ENCODE results near the gene PTH1R. TPM values are rescaled to one million over a fixed set of nuclear protein-coding genes. Genes with fewer than 3 reads are reported as not detected.

PTH1R gene
- total RNA-seq, 1 donor from 2014 or later: 13.0 TPM

DNA sequence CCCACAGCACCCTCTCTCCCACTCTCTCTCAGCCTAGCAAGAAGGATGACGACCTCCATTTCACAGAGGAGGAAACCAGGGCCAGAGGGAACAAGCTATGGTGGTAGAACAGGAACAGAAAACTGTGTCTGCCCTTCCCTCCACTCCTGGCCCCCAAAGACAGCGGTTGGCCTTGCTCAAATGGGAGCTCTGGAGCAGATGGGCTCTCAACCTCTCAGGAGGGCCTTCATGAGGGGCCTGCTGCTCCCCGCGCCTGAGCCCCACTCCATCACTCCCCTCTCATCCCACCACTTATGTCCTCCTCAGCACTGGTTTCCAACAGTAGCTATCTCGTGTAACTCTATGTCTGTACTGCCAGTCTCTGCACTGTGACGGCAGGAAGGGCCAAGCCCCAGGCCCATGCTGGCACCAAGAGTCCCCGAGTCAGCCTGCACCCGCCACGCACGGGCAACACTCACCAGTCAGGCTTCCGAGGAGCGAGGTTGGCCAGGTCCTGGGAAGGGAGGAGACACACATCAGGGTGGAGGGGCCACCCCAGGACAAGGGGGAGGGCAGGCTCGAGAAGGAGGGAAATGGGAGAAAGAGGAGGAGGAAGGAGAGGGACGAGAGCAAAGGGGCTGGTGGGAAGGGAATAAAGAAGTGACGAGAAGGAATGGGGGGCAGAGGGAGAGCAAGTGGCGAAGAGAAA, 45.5 kb downstream of the PTH1R start:
- Histone ChIP-seq H3K27me3 (no peaks in the 10 kb centered on the region), H3K27ac (no peak overlapping the region), H3K36me3 (peaks cover 0 to 72% of the 10 kb centered on the region in 2 donors), H3K4me3 (no peak overlapping the region), H3K4me1 (peaks cover 47% of the 10 kb centered on the region), H3K9me3 (no peaks in the 10 kb centered on the region)
- intact Hi-C loops (cut with DNase I): loop anchor here (10.0 kb wide), 2 partner anchors 82 to 402 kb away; no protein-coding TSS in a partner anchor
- DNase-seq (ENCODE audit: extremely low spot score in 2 of 2): no peak
- TF ChIP-seq POLR2A (IDR thresholded peaks at IDR 0.05) (no peak), POLR2AphosphoS5 (IDR thresholded peaks at IDR 0.05; ENCODE audit: insufficient read depth in 1 of 2, low read depth in 1 of 2) (no peak)
- TF ChIP-seq, protein P1, sequence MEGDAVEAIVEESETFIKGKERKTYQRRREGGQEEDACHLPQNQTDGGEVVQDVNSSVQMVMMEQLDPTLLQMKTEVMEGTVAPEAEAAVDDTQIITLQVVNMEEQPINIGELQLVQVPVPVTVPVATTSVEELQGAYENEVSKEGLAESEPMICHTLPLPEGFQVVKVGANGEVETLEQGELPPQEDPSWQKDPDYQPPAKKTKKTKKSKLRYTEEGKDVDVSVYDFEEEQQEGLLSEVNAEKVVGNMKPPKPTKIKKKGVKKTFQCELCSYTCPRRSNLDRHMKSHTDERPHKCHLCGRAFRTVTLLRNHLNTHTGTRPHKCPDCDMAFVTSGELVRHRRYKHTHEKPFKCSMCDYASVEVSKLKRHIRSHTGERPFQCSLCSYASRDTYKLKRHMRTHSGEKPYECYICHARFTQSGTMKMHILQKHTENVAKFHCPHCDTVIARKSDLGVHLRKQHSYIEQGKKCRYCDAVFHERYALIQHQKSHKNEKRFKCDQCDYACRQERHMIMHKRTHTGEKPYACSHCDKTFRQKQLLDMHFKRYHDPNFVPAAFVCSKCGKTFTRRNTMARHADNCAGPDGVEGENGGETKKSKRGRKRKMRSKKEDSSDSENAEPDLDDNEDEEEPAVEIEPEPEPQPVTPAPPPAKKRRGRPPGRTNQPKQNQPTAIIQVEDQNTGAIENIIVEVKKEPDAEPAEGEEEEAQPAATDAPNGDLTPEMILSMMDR (IDR thresholded peaks at IDR 0.05): no peak

- intact Hi-C loops (cut with DNase I): loop anchor here (10.0 kb wide), 2 partner anchors 81 to 401 kb away; no protein-coding TSS in a partner anchor
- no peak overlapping the region for H3K4me3 ChIP-seq
These were observed 46.2 kb downstream of the PTH1R start for GRCh38 chr3:46923559-46924350.

GRCh38 chr3:46924921-46925584, 47.5 kb downstream of the PTH1R start:
- H3K27ac ChIP-seq: peak overlapping the region; percentile 76
- peaks cover 67% of the 10 kb centered on the region for H3K4me1 ChIP-seq
- intact Hi-C loops (cut with DNase I): loop anchor here (10.0 kb wide), 2 partner anchors 80 to 400 kb away; no protein-coding TSS in a partner anchor
- DNase-seq (ENCODE audit: extremely low spot score in 2 of 2): no peak
- TF ChIP-seq POLR2A (IDR thresholded peaks at IDR 0.05): no peak
- TF ChIP-seq POLR2AphosphoS5 (IDR thresholded peaks at IDR 0.05; ENCODE audit: insufficient read depth in 1 of 2, low read depth in 1 of 2): no peak
- TF ChIP-seq, protein P1 (IDR thresholded peaks at IDR 0.05): no peak
- H3K9me3 ChIP-seq: no peaks in the 10 kb centered on the region
- peaks cover 0 to 56% of the 10 kb centered on the region in 2 donors for H3K36me3 ChIP-seq
- H3K4me3 ChIP-seq: no peak overlapping the region
- H3K27me3 ChIP-seq: no peaks in the 10 kb centered on the region

More at GRCh38 chr3:46923559-46924350, 46.2 kb downstream of the PTH1R start:
- H3K4me1 ChIP-seq: peaks cover 55% of the 10 kb centered on the region
- peaks cover 0 to 65% of the 10 kb centered on the region in 2 donors for H3K36me3 ChIP-seq
- TF ChIP-seq, protein P1 (IDR thresholded peaks at IDR 0.05): peak in 2 of 3 experiments; percentile 5 to 36
- TF ChIP-seq POLR2A (IDR thresholded peaks at IDR 0.05): no peak
- no peaks in the 10 kb centered on the region for H3K27me3 ChIP-seq
- no peak overlapping the region for H3K27ac ChIP-seq
- no peak for DNase-seq (ENCODE audit: extremely low spot score in 2 of 2)
- no peaks in the 10 kb centered on the region for H3K9me3 ChIP-seq

- intact Hi-C loops (cut with DNase I): loop anchor here (10.0 kb wide), 2 partner anchors 79 to 399 kb away; no protein-coding TSS in a partner anchor
- TF ChIP-seq POLR2AphosphoS5 (IDR thresholded peaks at IDR 0.05; ENCODE audit: insufficient read depth in 1 of 2, low read depth in 1 of 2) (no peak), POLR2A (IDR thresholded peaks at IDR 0.05) (no peak)
- TF ChIP-seq, protein P1 (IDR thresholded peaks at IDR 0.05): no peak
- no peak overlapping the region for H3K4me3 ChIP-seq
- no peaks in the 10 kb centered on the region for H3K27me3 ChIP-seq
- peaks cover 0 to 51% of the 10 kb centered on the region in 2 donors for H3K36me3 ChIP-seq
- H3K27ac ChIP-seq: peak overlapping the region; percentile 76
- no peak for DNase-seq (ENCODE audit: extremely low spot score in 2 of 2)
- H3K4me1 ChIP-seq: peaks cover 72% of the 10 kb centered on the region
- no peaks in the 10 kb centered on the region for H3K9me3 ChIP-seq
These were observed 48.0 kb downstream of the PTH1R start for GRCh38 chr3:46925585-46925934.

Data from vagina (tissue), 2 donors.